A673 (cell line): ENCODE data around the gene POLR2J. TPM values are rescaled to one million over a fixed set of nuclear protein-coding genes. Genes with fewer than 3 reads are reported as not detected.

Source experiments
- BruUV-seq: library from RNA; stranded (reverse); fragments of 400-500 nt; replicated peaks from 2 replicates; lab custom pipeline; 2021; lab: Mats Ljungman, UMichigan
- CTCF ChIA-PET: fragments of 300-600 bp; sonication (Branson Sonifier 250); formaldehyde crosslinking; loops from one replicate; lab custom pipeline; 2022; ENCODE audit warnings: antibody characterized with exemption; lab: Charles Lee
- POLR2A ChIA-PET: fragments of 300-600 bp; sonication (Branson Sonifier 250); formaldehyde crosslinking; loops from one replicate; lab custom pipeline; 2022; ENCODE audit warnings: antibody characterized with exemption; ENCODE audit not compliant: low non-redundant PET; lab: Charles Lee
- DNase-seq: peaks from one replicate; pipeline ENCODE4 v3.0.0-alpha.2; 2015; ENCODE audit warnings: low spot score
- H3K27ac ChIP-seq: fragments of 200-600 bp; sonication (generic); 2 replicates; pipeline ENCODE4 v1.5.1; 2016; ENCODE audit warnings: mixed run types, low read depth, mild to moderate bottlenecking, mixed read lengths, antibody characterized with exemption, low read length; ENCODE audit not compliant: poor library complexity, severe bottlenecking
- H3K27me3 ChIP-seq: fragments of 200-600 bp; sonication (generic); replicated peaks from 2 replicates; pipeline ENCODE4 v1.6.1; 2017; ENCODE audit warnings: mixed run types, low read depth, mild to moderate bottlenecking, mixed read lengths, antibody characterized with exemption, low read length; ENCODE audit not compliant: insufficient read depth, poor library complexity
- H3K36me3 ChIP-seq: fragments of 200-600 bp; sonication (generic); 2 replicates; pipeline ENCODE4 v1.6.1; 2016; ENCODE audit warnings: mixed run types, mild to moderate bottlenecking, mixed read lengths, antibody characterized with exemption, low read length; ENCODE audit not compliant: insufficient read depth, poor library complexity, severe bottlenecking
- H3K4me1 ChIP-seq: fragments of 200-600 bp; sonication (generic); 2 replicates; pipeline ENCODE4 v1.6.1; 2017; ENCODE audit warnings: mixed run types, mild to moderate bottlenecking, mixed read lengths, antibody characterized with exemption, low read length; ENCODE audit not compliant: insufficient read depth, poor library complexity, severe bottlenecking
- H3K4me3 ChIP-seq: fragments of 200-600 bp; sonication (generic); 2 replicates; pipeline ENCODE4 v1.5.1; 2016; ENCODE audit warnings: low read depth, mixed run types, mild to moderate bottlenecking, mixed read lengths, low read length; ENCODE audit not compliant: poor library complexity, severe bottlenecking
- H3K9me3 ChIP-seq: fragments of 200-600 bp; sonication (generic); 2 replicates; pipeline ENCODE4 v1.6.1; 2016; ENCODE audit warnings: mixed run types, low read depth, mild to moderate bottlenecking, mixed read lengths, antibody characterized with exemption, low read length; ENCODE audit not compliant: poor library complexity, severe bottlenecking
- EZH2 ChIP-seq: fragments of 200-600 bp; sonication (generic); IDR thresholded peaks from 2 replicates; pipeline ENCODE4 v1.6.1; 2017; ENCODE audit warnings: borderline replicate concordance, low read depth, mild to moderate bottlenecking, mixed read lengths, antibody characterized with exemption, low read length; ENCODE audit not compliant: poor library complexity, severe bottlenecking
- intact Hi-C: fragments of 100-400 bp; cut with micrococcal nuclease; formaldehyde crosslinking; loops from one replicate; pipeline ENCODE4 v1.10.0; 2022; ENCODE audit not compliant: unreplicated experiment
- total RNA-seq: library from RNA; stranded (reverse); gene quantifications from 2 replicates; pipeline ENCODE4 v1.2.3, GENCODE V29; 2021
- TF ChIP-seq, protein P1 (sequence below): fragments of 300-800, 200-600 bp; sonication (generic); conservative IDR thresholded peaks from 2 replicates; pipeline ENCODE4 v1.5.1; 2017; ENCODE audit warnings: low read depth, mild to moderate bottlenecking, antibody characterized with exemption, low read length, moderate library complexity, mixed read lengths

The POLR2J gene
- total RNA-seq, 1 experiment from 2014 or later = 52.2 TPM

DNA sequence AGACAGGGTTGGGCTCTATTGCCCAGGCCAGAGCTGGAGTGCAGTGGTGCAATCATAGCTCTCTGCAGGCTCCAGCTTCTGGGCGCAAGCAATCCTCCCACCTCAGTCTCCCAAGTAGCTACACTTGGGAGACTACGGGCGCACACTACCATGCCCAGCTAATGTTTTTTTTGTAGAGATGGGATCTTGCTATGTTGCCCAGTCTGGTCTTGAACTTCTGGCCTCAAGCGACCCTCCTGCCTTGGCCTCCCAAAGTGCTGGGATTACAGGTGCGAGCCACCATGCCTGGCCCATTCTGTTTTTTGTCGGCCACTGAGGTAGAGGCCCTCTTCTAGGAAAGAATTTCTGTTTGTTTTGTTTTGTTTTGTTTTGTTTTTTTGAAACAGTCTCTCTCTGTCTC lies 26.3 kb downstream of the POLR2J start:
- peaks cover 4% of the 10 kb centered on the region for H3K36me3 ChIP-seq
- BruUV-seq = no TSS peak
- H3K4me1 ChIP-seq = no peaks in the 10 kb centered on the region
- TF ChIP-seq, protein P1, sequence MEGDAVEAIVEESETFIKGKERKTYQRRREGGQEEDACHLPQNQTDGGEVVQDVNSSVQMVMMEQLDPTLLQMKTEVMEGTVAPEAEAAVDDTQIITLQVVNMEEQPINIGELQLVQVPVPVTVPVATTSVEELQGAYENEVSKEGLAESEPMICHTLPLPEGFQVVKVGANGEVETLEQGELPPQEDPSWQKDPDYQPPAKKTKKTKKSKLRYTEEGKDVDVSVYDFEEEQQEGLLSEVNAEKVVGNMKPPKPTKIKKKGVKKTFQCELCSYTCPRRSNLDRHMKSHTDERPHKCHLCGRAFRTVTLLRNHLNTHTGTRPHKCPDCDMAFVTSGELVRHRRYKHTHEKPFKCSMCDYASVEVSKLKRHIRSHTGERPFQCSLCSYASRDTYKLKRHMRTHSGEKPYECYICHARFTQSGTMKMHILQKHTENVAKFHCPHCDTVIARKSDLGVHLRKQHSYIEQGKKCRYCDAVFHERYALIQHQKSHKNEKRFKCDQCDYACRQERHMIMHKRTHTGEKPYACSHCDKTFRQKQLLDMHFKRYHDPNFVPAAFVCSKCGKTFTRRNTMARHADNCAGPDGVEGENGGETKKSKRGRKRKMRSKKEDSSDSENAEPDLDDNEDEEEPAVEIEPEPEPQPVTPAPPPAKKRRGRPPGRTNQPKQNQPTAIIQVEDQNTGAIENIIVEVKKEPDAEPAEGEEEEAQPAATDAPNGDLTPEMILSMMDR = no peak
- TF ChIP-seq EZH2 = no peak
- intact Hi-C loops = no loop called here
- H3K27ac ChIP-seq = no peak overlapping the region
- DNase-seq = no peak
- no peaks in the 10 kb centered on the region for H3K27me3 ChIP-seq
- no peaks in the 10 kb centered on the region for H3K9me3 ChIP-seq
- H3K4me3 ChIP-seq = no peak overlapping the region
- POLR2A ChIA-PET = no interaction called here
- CTCF ChIA-PET = no interaction called here

DNA sequence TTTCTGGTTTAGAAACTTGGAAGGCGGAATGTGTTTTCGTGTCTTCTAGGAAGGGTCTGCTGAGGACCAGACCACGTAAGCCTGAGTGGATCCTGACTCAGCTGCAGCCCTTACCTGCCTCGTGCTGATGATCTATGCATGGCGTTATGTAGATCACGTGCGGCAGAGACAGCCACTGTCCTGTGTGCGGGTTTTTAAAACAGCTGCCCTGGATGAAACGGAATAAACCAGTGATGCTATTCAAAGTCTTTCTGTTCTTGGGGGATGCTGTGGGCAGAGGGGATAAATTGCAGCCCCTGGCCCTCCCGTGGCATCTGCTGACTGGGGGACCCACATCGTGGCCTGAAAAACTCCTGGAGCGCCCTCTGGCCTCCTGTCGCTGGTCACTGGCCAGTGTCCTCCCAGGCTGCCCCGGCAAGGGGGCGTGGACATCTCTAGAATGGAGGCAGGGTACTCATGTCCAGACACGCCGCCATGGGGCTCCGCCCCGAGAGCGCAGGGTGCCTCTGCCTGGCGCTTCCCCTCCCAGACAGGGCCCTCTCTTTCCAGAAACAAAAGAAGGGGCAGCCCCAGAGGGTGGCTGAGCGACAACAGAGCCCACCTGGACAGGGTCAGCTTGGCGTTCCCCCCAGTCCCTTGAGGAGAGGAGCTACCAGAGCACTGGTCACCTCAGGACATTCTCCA lies 27.2 kb downstream of the POLR2J start:
- H3K27me3 ChIP-seq = no peaks in the 10 kb centered on the region
- ChIA-PET POLR2A (no interaction called here), CTCF (no interaction called here)
- BruUV-seq = no TSS peak
- H3K27ac ChIP-seq = no peak overlapping the region
- no peaks in the 10 kb centered on the region for H3K4me1 ChIP-seq
- H3K4me3 ChIP-seq = no peak overlapping the region
- TF ChIP-seq EZH2 = no peak
- TF ChIP-seq, protein P1 = no peak
- H3K36me3 ChIP-seq = no peaks in the 10 kb centered on the region
- intact Hi-C loops = no loop called here
- H3K9me3 ChIP-seq = no peaks in the 10 kb centered on the region
- DNase-seq = no peak

DNA sequence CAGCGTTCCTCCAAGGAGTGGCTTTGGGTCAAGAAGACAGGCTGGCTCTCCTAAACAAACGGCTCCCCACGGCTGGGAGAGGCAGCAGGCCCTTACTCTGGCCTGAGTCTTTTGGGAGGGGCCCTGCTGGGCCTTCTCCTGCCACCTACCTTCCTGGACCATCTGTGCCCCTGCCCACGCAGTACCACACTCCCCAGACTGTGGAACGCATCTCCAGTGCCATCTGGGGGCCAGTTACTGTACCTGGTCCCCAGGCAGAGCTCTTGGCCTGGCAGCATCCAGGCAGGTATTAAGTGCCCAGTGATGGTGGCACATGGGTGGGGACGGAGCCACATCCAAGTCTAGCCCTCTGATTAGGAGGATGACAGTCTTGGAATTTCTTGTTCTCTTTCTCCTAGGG lies 28.5 kb downstream of the POLR2J start:
- no peaks in the 10 kb centered on the region for H3K27me3 ChIP-seq
- ChIA-PET POLR2A (no interaction called here), CTCF (interaction anchor here (0.7 kb wide), 1 partner anchor 627 kb away, joined by 9 read pairs; no protein-coding TSS in a partner anchor)
- H3K27ac ChIP-seq = no peak overlapping the region
- no peaks in the 10 kb centered on the region for H3K4me1 ChIP-seq
- DNase-seq = no peak
- TF ChIP-seq, protein P1 = peak; percentile 29; the same call in 1 of the 2 replicates
- TF ChIP-seq EZH2 = no peak
- no peaks in the 10 kb centered on the region for H3K36me3 ChIP-seq
- no peak overlapping the region for H3K4me3 ChIP-seq
- intact Hi-C loops = no loop called here
- BruUV-seq = no TSS peak
- no peaks in the 10 kb centered on the region for H3K9me3 ChIP-seq
